ENCODE data around the gene ZCCHC3.
A peak's percentile ranks its signal among the peaks of the same experiment; 100 is the strongest.

The ZCCHC3 gene

GRCh38 chr20:346640-347316 is 49.4 kb downstream of the ZCCHC3 start, which contains the start of gene NRSN2:
NRSN2 (plus strand) TSS chr20:347111; CDS start chr20:349644, 2,533 bp downstream.
- Histone ChIP-seq H3K9me3 (ENCODE audit: control insufficient read depth, insufficient read depth, low read length) (no peaks in the 10 kb centered on the region), H3K4me2 (ENCODE audit: low read length) (peak within 1 kb of the TSS; percentile 70), H3K79me2 (ENCODE audit: control insufficient read depth, low read length) (peaks cover 3% of the 10 kb centered on the region; the same call in 1 of the 2 replicates), H3K4me1 (ENCODE audit: control insufficient read depth, low read length) (peaks cover 22% of the 10 kb centered on the region), H3K9me2 (replicated peaks; ENCODE audit: control insufficient read depth, low read length) (no peaks in the 10 kb centered on the region), H3K4me3 (ENCODE audit: low read length) (peak within 1 kb of the TSS; percentile 97), H4K20me1 (ENCODE audit: control insufficient read depth, insufficient read depth, low read depth, low read length) (no peaks in the 10 kb centered on the region), H3K36me3 (ENCODE audit: control insufficient read depth, low read length) (no peaks in the 10 kb centered on the region; the same call in 1 of the 2 replicates), H3K27ac (ENCODE audit: low read depth, low read length) (peak within 1 kb of the TSS; percentile 41), H3K27me3 (ENCODE audit: control insufficient read depth, low read length) (no peaks in the 10 kb centered on the region), H3F3A (ENCODE audit: control insufficient read depth, insufficient read depth) (peaks cover 2% of the 10 kb centered on the region; the same call in 1 of the 2 replicates)
- TF ChIP-seq EZH2phosphoT487 (IDR thresholded peaks at IDR 0.05; ENCODE audit: borderline replicate concordance, low read length) (no peak), CTCF (IDR thresholded peaks at IDR 0.05; ENCODE audit: low read depth, low read length, poor library complexity, severe bottlenecking) (no peak)

- Histone ChIP-seq H3K27ac (ENCODE audit: low read depth, low read length) (peak overlapping the region; percentile 41; the same call in 1 of the 2 replicates), H3K4me3 (ENCODE audit: low read length) (peak overlapping the region; percentile 97), H3F3A (ENCODE audit: control insufficient read depth, insufficient read depth) (peaks cover 5% of the 10 kb centered on the region; the same call in 1 of the 2 replicates), H3K9me2 (replicated peaks; ENCODE audit: control insufficient read depth, low read length) (no peaks in the 10 kb centered on the region), H3K79me2 (ENCODE audit: control insufficient read depth, low read length) (peaks cover 3% of the 10 kb centered on the region; the same call in 1 of the 2 replicates), H3K9me3 (ENCODE audit: control insufficient read depth, insufficient read depth, low read length) (no peaks in the 10 kb centered on the region), H3K4me2 (ENCODE audit: low read length) (peak overlapping the region; percentile 70), H3K27me3 (ENCODE audit: control insufficient read depth, low read length) (no peaks in the 10 kb centered on the region), H3K4me1 (ENCODE audit: control insufficient read depth, low read length) (peaks cover 22% of the 10 kb centered on the region), H4K20me1 (ENCODE audit: control insufficient read depth, insufficient read depth, low read depth, low read length) (no peaks in the 10 kb centered on the region), H3K36me3 (ENCODE audit: control insufficient read depth, low read length) (no peaks in the 10 kb centered on the region; the same call in 1 of the 2 replicates)
- no peak for TF ChIP-seq EZH2phosphoT487 (IDR thresholded peaks at IDR 0.05; ENCODE audit: borderline replicate concordance, low read length)
- TF ChIP-seq CTCF (IDR thresholded peaks at IDR 0.05; ENCODE audit: low read depth, low read length, poor library complexity, severe bottlenecking) = no peak
Measured at GRCh38 chr20:347317-347639, 49.9 kb downstream of the ZCCHC3 start.

GRCh38 chr20:347640-348484 is 50.5 kb downstream of the ZCCHC3 start:
- H3F3A ChIP-seq (ENCODE audit: control insufficient read depth, insufficient read depth) = peaks cover 5% of the 10 kb centered on the region; the same call in 1 of the 2 replicates
- TF ChIP-seq EZH2phosphoT487 (IDR thresholded peaks at IDR 0.05; ENCODE audit: borderline replicate concordance, low read length) = no peak
- TF ChIP-seq CTCF (IDR thresholded peaks at IDR 0.05; ENCODE audit: low read depth, low read length, poor library complexity, severe bottlenecking) = no peak
- peak overlapping the region; percentile 97 for H3K4me3 ChIP-seq (ENCODE audit: low read length)
- peaks cover 3% of the 10 kb centered on the region; the same call in 1 of the 2 replicates for H3K79me2 ChIP-seq (ENCODE audit: control insufficient read depth, low read length)
- H3K4me2 ChIP-seq (ENCODE audit: low read length) = peak overlapping the region; percentile 70
- no peaks in the 10 kb centered on the region for H3K9me3 ChIP-seq (ENCODE audit: control insufficient read depth, insufficient read depth, low read length)
- H4K20me1 ChIP-seq (ENCODE audit: control insufficient read depth, insufficient read depth, low read depth, low read length) = no peaks in the 10 kb centered on the region
- H3K27me3 ChIP-seq (ENCODE audit: control insufficient read depth, low read length) = no peaks in the 10 kb centered on the region
- no peaks in the 10 kb centered on the region; the same call in 1 of the 2 replicates for H3K36me3 ChIP-seq (ENCODE audit: control insufficient read depth, low read length)
- no peaks in the 10 kb centered on the region for H3K9me2 ChIP-seq (replicated peaks; ENCODE audit: control insufficient read depth, low read length)
- peak overlapping the region; percentile 41 for H3K27ac ChIP-seq (ENCODE audit: low read depth, low read length)
- H3K4me1 ChIP-seq (ENCODE audit: control insufficient read depth, low read length) = peaks cover 22% of the 10 kb centered on the region
